Measurements from ENCODE around the gene ANK2. TPM values are rescaled to one million over a fixed set of nuclear protein-coding genes. Genes with fewer than 3 reads are reported as not detected.

ANK2 gene
- total and polyA plus RNA-seq, 2 of the 13 experiments (the other 11 are each of a cell fraction or from before 2014, with no cell fraction given), result 2.7 to 15.1 TPM

DNA sequence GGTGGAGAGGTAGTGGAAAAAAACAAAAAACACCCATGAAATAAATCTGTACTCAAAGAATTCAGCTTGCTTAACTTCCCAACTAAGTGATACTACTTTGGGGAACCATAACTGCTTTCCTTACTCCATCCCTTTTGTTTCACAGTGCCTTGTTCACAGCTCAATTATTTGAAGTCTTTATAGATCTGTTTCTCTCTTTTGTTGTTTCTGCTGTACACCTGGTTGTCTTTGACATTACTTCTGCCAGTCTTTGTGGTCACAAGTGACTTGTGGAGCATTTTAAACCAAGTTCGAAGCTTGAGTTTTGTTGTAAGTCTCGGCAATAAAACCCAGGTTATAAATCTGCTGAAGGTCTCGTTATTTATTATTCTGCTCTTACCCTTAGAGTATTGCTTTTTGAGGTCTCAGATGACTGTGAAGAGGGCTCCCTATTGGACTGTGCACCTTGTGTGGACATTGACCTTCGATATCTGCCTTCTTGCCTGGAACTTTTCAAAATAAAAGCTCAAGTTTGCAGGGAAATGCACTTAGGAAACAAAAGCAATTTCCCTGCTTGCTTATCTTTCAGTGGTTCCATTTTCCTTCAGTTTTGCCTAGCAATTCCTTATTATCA, 59.8 kb downstream of the ANK2 start (continued):
- TF ChIP-seq ZNF331 (CRISPR knock-in tag; IDR thresholded peaks at IDR 0.05) (peak; percentile 41; the same call in 1 of the 2 replicates), FOXK1 (CRISPR knock-in tag; IDR thresholded peaks at IDR 0.05; ENCODE audit: borderline replicate concordance, low read depth) (peak; percentile 55; the same call in 1 of the 2 replicates), ELF1 (CRISPR knock-in tag; IDR thresholded peaks at IDR 0.05) (0 out of 2 replicates have a peak, but pooled peaks have one; percentile 17), FOXA1 (IDR thresholded peaks at IDR 0.05) (no peak), FOXA1 (CRISPR knock-in tag; IDR thresholded peaks at IDR 0.05) (peak; percentile 33; the same call in 1 of the 2 replicates), BCL6 (CRISPR knock-in tag; IDR thresholded peaks at IDR 0.05) (0 out of 2 replicates have a peak, but pooled peaks have one; percentile 12), MED1 (CRISPR knock-in tag; IDR thresholded peaks at IDR 0.05) (peak; percentile 44), HNF4G (IDR thresholded peaks at IDR 0.05; ENCODE audit: borderline replicate concordance, low read depth, low read length) (peak; percentile 88), HNF4G (CRISPR knock-in tag; IDR thresholded peaks at IDR 0.05; ENCODE audit: borderline replicate concordance, low read depth) (peak; percentile 35; the same call in 1 of the 2 replicates), SOX13 (IDR thresholded peaks at IDR 0.05) (no peak), SOX13 (CRISPR knock-in tag; conservative IDR thresholded peaks at IDR 0.05 in 1 of 2, IDR thresholded peaks at IDR 0.05 in 1 of 2) (peak in 1 of 2 experiments; percentile 62; a peak in 2 of 4 replicates), FOXO1 (CRISPR knock-in tag; IDR thresholded peaks at IDR 0.05) (0 out of 2 replicates have a peak, but pooled peaks have one; percentile 37), HNF4A (CRISPR knock-in tag; IDR thresholded peaks at IDR 0.05) (peak; percentile 94), KLF16 (CRISPR knock-in tag; IDR thresholded peaks at IDR 0.05) (peak in 1 of 2 experiments; percentile 42; a peak in 1 of 4 replicates), KAT8 (CRISPR knock-in tag; IDR thresholded peaks at IDR 0.05) (peak; percentile 50), ZNF746 (CRISPR knock-in tag; IDR thresholded peaks at IDR 0.05) (no peak), IRF2 (CRISPR knock-in tag; IDR thresholded peaks at IDR 0.05) (0 out of 2 replicates have a peak, but pooled peaks have one; percentile 61), NKX3-1 (CRISPR knock-in tag; IDR thresholded peaks at IDR 0.05) (no peak)
- TF ChIP-seq, protein P1, sequence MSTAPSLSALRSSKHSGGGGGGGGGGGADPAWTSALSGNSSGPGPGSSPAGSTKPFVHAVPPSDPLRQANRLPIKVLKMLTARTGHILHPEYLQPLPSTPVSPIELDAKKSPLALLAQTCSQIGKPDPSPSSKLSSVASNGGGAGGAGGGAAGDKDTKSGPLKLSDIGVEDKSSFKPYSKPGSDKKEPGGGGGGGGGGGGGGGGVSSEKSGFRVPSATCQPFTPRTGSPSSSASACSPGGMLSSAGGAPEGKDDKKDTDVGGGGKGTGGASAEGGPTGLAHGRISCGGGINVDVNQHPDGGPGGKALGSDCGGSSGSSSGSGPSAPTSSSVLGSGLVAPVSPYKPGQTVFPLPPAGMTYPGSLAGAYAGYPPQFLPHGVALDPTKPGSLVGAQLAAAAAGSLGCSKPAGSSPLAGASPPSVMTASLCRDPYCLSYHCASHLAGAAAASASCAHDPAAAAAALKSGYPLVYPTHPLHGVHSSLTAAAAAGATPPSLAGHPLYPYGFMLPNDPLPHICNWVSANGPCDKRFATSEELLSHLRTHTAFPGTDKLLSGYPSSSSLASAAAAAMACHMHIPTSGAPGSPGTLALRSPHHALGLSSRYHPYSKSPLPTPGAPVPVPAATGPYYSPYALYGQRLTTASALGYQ (CRISPR knock-in tag; IDR thresholded peaks at IDR 0.05), result 0 out of 2 replicates have a peak, but pooled peaks have one; percentile 30
- TF ChIP-seq, protein P2, sequence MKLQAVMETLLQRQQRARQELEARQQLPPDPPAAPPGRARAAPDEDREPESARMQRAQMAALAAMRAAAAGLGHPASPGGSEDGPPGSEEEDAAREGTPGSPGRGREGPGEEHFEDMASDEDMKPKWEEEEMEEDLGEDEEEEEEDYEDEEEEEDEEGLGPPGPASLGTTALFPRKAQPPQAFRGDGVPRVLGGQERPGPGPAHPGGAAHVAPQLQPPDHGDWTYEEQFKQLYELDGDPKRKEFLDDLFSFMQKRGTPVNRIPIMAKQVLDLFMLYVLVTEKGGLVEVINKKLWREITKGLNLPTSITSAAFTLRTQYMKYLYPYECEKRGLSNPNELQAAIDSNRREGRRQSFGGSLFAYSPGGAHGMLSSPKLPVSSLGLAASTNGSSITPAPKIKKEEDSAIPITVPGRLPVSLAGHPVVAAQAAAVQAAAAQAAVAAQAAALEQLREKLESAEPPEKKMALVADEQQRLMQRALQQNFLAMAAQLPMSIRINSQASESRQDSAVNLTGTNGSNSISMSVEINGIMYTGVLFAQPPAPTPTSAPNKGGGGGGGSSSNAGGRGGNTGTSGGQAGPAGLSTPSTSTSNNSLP (IDR thresholded peaks at IDR 0.05; ENCODE audit: low read depth, low read length), result peak; percentile 41; the same call in 1 of the 2 replicates
- TF ChIP-seq, protein P3, sequence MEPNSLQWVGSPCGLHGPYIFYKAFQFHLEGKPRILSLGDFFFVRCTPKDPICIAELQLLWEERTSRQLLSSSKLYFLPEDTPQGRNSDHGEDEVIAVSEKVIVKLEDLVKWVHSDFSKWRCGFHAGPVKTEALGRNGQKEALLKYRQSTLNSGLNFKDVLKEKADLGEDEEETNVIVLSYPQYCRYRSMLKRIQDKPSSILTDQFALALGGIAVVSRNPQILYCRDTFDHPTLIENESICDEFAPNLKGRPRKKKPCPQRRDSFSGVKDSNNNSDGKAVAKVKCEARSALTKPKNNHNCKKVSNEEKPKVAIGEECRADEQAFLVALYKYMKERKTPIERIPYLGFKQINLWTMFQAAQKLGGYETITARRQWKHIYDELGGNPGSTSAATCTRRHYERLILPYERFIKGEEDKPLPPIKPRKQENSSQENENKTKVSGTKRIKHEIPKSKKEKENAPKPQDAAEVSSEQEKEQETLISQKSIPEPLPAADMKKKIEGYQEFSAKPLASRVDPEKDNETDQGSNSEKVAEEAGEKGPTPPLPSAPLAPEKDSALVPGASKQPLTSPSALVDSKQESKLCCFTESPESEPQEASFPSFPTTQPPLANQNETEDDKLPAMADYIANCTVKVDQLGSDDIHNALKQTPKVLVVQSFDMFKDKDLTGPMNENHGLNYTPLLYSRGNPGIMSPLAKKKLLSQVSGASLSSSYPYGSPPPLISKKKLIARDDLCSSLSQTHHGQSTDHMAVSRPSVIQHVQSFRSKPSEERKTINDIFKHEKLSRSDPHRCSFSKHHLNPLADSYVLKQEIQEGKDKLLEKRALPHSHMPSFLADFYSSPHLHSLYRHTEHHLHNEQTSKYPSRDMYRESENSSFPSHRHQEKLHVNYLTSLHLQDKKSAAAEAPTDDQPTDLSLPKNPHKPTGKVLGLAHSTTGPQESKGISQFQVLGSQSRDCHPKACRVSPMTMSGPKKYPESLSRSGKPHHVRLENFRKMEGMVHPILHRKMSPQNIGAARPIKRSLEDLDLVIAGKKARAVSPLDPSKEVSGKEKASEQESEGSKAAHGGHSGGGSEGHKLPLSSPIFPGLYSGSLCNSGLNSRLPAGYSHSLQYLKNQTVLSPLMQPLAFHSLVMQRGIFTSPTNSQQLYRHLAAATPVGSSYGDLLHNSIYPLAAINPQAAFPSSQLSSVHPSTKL (CRISPR knock-in tag; IDR thresholded peaks at IDR 0.05), result peak; percentile 83
- TF ChIP-seq, protein P4, sequence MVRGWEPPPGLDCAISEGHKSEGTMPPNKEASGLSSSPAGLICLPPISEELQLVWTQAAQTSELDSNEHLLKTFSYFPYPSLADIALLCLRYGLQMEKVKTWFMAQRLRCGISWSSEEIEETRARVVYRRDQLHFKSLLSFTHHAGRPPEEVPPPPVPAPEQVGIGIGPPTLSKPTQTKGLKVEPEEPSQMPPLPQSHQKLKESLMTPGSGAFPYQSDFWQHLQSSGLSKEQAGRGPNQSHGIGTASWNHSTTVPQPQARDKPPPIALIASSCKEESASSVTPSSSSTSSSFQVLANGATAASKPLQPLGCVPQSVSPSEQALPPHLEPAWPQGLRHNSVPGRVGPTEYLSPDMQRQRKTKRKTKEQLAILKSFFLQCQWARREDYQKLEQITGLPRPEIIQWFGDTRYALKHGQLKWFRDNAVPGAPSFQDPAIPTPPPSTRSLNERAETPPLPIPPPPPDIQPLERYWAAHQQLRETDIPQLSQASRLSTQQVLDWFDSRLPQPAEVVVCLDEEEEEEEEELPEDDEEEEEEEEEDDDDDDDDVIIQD (CRISPR knock-in tag; IDR thresholded peaks at IDR 0.05; ENCODE audit: low read depth), result peak; percentile 98
